HG02571 (cell line): ENCODE data around the gene HCAR3.
"Not testable (repeated sequence)": the region's sequence is repeated elsewhere in the genome, so short reads cannot be mapped to it uniquely, and the experiment has no call there.

ENCODE experiments used
- ATAC-seq: cut with Tn5 transposase; IDR thresholded peaks from one replicate; pipeline ENCODE4 v1.9.1; 2021; ENCODE audit warnings: mild to moderate bottlenecking, moderate library complexity; ENCODE audit not compliant: unreplicated experiment

The HCAR3 gene

DNA sequence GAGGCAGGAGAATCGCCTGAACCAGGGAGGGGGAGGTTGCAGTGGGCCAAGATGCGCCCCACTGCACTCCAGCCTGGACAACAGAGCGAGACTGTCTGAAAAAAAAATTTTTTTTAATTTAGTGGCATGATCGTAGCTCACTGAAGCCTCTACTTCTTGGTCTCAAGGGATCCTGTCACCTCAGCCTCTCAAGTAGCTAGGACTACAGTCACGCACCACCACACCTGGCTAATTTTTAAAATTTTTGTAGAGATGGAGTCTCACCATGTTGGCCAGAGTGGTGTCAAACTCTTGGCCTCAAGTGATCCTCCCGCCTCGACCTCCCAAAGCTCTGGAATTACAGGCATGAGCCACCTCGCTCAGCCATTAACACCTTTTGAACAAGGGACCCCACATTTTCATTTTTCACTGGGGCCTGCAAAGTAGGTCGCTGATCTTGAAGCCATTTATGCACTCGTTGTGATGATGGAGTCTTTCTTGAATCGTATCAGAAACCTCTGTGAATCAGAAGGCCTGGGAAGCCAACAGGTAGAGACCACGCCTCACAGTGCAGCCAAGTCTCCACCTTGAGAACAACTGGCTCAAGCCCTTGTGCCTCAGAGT, 8.1 kb upstream of the HCAR3 start:
- no peak for ATAC-seq

- ATAC-seq, result no peak
These were observed 5.8 kb upstream of the HCAR3 start for GRCh38 chr12:122722387-122722786.

GRCh38 chr12:122721057-122721545, 4.5 kb upstream of the HCAR3 start:
- ATAC-seq, result no peak

GRCh38 chr12:122715211-122715610, 1.4 kb downstream of the HCAR3 start:
- ATAC-seq, result not testable (repeated sequence)

DNA sequence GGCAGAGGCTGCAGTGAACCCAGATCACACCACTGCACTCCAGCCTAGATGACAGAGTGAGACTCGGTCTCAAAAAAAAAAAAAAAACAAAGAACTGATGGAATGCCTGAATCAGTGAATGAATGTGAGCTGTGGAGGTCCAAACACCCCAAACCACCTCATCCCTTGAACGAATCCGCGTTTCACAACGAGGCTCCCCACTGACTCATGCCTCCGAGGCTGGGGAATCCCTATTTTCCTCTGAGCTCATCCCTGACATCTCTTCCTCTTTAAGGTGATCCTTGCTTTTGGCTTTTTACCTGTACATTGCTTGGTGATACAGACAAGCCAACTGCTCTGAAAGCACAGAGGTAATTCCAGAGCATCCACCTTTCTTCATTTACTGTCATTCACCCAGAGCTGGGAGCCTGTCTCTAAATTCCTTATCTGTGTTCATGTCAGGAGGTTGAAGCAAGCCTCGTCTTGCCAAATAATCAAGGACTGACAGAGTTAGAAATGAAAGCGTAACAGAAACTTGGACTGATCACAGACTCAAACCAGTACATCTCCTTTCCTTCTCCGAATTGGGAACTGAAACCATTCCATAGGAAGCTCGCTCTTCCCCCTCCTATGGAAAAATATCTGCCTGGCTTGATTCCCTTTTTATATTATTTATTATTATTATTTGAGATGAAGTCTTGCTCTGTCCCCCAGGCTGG, 3.0 kb downstream of the HCAR3 start:
- ATAC-seq, result not testable (repeated sequence)

DNA sequence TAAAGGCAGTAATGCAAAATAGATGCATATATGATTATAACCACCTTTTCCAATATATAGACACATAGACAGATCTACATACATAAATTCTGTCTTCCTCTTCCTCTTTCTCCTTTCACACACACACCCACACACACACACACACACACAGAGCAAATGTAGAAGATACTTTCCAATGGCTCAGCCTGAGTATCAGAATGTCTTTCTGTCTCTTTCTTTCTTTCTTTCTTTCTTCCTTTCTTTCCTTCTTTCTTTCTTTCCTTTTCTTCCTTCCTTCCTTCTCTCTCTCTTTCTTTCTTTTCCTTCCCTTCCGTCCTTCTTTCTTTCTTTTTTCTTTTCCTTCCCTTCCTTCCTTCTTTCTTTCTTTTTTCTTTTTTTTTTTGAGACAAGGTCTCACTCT, 5.3 kb downstream of the HCAR3 start:
- ATAC-seq, result not testable (repeated sequence)

DNA sequence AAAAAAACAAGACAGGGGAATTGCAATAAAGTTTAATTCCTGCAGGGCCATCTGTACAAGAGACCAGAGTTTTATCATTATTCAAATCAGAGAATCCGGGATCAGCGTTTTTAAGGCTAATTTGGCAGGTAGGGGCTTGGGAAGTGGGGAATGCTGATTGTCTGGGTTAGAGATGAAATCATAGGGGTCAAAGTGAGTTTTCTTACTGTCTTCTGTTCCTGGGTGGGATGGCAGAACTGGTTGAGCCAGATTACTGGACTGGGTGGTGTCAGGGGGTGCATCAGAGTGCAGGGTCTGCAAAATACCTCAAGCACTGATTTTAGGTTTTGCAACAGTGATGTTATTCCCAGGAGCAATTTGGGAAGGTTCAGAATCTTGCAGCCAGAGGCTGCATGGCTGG, 6.3 kb downstream of the HCAR3 start:
- ATAC-seq, result not testable (repeated sequence)

GRCh38 chr12:122709287-122709686, 7.3 kb downstream of the HCAR3 start:
- ATAC-seq, result not testable (repeated sequence)

DNA sequence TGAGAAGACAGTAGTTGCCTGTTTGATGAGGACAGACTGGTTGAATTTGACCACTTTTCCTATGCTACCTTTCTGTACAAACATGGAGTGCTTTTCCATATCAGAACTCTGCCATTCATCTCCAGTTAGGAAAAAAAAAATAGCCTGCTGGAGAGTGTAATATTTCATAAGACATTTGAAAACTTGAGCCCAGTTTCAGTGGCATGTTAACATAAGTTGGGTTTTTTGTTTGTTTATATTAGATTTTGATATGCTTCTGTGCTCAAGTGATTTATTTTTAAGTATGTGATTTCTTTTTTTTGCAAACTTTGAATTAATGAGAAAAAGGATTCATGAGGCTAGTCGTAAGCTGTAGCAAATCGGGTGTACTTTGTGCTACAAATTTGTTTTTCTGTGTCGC, 12.8 kb downstream of the HCAR3 start:
- ATAC-seq, result not testable (repeated sequence)

DNA sequence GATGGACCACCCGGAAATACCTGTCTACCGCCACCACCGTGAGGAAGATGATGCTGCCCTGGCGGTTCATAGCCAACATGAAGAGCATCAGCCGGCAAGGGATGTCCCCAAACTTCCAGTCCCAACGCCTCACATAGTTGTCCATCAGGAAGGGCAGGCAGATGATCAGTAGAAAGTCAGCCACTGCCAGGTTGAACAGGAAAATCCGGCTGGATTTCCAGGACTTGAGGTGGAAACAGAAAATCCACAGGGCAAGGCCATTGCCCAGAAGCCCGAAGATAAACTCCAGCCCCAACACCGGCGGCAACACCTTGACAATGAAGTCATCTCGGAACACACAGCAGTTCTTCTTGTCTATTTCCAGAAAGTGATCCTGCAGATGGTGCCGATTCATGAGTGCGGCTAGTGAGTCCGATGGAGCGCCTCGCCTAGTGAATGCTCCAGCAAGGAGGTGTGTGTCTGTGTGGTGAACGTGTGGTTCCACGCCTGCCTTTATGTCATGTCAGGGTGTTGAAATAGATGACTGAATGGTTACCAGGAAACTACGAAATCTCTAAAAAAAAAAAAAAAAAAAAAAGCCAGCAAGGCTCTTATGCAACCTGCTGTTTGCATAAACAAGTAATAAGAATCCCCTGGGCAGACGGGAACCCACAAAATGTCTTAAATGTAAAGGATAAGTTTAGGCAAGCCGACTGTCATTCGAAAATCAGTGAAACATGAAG, 13.6 kb downstream of the HCAR3 start, which contains the start of gene HCAR2:
TSS of gene HCAR2 (minus strand) at position 468 of the 722 bp plus-strand sequence. CDS start at position 394, 74 bp downstream.
- not testable (repeated sequence) for ATAC-seq

DNA sequence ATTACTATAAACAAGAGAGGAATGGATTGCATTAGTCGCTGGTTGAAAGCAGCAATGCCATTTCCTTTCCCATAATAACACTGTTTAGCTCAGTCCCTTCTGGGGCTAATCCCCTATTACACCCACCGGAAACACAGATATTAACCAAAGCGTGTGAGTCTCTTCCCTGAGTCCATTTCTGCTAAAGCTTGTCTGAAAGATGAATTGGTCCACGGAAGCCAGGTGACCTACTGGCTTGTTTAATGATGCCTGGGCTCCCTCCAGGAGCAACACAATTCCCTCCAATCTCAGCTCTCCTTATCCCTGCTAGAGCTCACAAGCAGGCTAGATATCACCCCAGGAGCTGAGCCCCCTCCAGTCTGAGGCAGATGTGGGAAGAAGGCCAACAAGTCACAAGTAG, 15.1 kb downstream of the HCAR3 start:
- ATAC-seq, result not testable (repeated sequence)

DNA sequence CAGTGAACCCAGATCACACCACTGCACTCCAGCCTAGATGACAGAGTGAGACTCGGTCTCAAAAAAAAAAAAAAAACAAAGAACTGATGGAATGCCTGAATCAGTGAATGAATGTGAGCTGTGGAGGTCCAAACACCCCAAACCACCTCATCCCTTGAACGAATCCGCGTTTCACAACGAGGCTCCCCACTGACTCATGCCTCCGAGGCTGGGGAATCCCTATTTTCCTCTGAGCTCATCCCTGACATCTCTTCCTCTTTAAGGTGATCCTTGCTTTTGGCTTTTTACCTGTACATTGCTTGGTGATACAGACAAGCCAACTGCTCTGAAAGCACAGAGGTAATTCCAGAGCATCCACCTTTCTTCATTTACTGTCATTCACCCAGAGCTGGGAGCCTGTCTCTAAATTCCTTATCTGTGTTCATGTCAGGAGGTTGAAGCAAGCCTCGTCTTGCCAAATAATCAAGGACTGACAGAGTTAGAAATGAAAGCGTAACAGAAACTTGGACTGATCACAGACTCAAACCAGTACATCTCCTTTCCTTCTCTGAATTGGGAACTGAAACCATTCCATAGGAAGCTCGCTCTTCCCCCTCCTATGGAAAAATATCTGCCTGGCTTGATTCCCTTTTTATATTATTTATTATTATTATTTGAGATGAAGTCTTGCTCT, 16.4 kb downstream of the HCAR3 start:
- ATAC-seq, result not testable (repeated sequence)

DNA sequence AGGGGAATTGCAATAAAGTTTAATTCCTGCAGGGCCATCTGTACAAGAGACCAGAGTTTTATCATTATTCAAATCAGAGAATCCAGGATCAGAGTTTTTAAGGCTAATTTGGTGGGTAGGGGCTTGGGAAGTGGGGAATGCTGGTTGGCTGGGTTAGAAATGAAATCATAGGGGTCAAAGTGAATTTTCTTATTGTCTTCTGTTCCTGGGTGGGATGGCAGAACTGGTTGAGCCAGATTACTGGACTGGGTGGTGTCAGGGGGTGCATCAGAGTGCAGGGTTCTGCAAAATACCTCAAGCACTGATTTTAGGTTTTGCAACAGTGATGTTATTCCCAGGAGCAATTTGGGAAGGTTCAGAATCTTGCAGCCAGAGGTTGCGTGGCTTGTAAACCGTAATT, 19.7 kb downstream of the HCAR3 start:
- ATAC-seq, result not testable (repeated sequence)

DNA sequence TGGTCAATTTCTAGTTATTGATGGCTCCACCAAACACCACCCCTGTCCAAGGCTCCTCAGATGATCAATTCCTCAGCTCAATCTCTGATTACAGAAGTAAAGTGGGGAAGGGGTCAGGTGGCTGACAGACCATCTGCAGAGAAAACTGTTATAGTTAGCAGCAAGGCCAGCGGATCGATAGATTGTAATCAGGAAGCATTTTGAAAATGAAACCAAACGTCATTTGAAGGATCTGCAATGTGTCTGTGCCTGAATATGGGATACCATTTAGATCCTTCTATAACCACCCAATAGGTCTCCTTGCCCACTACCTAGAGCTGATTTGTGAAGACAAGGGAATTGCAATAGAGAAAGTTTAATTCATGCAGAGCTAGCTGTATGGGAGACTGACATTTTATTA, 25.0 kb downstream of the HCAR3 start:
- ATAC-seq, result no peak

DNA sequence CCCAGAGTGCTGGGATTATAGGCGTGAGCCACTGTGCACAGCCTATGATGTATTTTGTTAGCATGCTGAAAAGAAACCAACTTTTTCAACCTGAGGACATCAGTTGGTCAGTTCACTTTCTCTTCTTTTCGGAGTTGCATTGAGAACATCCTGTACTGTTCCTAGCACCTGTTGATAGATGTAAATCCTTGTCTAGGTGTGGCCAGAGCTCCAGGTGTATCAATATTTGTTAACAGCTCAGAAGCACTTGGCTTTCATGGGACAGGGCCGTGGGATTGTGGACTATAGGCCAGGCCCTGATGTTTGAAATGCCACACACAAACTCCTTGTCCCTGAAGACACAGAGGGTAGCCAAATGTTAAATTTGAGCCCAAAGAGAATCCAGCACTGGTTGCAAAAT, 28.3 kb downstream of the HCAR3 start:
- ATAC-seq, result no peak

GRCh38 chr12:122687086-122687485, 29.5 kb downstream of the HCAR3 start:
- no peak for ATAC-seq

DNA sequence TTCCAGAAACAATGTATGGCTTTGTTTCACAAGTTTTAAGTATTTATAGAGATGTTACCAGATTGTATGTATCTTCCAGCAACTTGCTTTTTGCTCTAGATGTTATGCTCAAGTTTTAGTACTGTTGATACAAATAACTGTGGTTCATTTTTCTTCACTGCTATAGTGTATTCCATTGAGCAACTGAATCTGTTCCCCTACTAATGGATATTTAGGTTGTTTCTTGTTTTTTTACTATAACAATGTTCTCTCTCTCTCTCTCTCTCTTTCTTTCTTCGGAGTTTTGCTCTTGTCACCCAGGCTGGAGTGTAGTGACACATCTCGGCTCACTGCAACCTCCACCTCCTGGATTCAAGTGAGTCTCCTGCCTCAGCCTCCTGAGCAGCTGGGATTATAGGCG, 30.1 kb downstream of the HCAR3 start:
- ATAC-seq, result no peak

DNA sequence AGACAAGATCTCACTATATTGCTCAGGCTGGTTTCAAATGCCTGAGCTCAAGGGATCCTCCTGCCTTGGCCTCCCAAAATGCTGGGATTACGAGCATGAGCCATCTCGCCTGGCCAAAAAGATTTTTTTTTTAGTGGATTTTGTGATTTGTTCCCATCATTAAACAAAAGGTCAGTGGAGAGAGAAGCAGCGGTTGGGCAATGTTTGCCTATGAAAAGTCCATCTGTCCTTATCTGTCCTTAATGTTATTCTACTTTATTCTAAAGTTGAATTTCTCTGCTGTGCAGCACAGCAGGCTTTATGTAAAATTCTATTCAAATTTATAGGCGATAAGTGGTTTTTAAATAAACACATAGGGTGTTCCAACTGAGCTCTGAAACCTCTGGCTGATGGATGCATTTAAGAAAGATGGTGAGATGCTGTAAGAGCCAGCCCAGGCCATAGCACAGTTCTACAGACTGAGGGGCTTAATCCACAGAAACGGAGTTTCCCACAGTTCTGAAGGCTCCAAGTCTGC, 32.3 kb downstream of the HCAR3 start:
- ATAC-seq, result no peak

DNA sequence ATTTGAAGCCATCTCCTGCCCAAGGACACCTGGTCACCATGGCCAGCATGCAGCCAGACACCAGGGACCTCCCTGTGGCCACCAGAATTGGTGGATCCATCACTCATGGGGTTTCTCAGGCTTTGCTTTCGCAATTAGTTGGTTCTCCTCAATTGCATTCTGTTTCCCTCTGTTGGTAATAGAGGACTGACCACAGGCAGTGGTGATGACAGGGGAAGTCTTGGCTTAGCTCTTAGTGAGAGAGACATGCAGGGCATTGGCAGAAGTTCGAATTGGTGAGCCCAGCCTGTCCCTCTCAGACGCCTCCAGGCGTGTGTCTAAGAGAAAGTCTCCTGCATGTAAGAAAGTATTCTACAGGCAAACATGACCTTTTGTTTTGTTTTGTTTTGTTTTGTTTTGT, 34.8 kb downstream of the HCAR3 start:
- ATAC-seq, result no peak

GRCh38 chr12:122680989-122681388, 35.6 kb downstream of the HCAR3 start:
- ATAC-seq, result not testable (repeated sequence)

GRCh38 chr12:122676781-122677180, 39.8 kb downstream of the HCAR3 start:
- not testable (repeated sequence) for ATAC-seq
